Smooth muscle cell (in vitro differentiated cells): ENCODE measurements around the gene ASB4. TPM values are rescaled to one million over a fixed set of nuclear protein-coding genes. Genes with fewer than 3 reads are reported as not detected.

ENCODE experiments used
- DNase-seq: peaks from one replicate; lab custom pipeline; 2025; ENCODE audit not compliant: unreplicated experiment; lab: John Stamatoyannopoulos, UW
- H2AFZ ChIP-seq: fragments of 200-600 bp; sonication (generic); 2 replicates; pipeline ENCODE4 v1.6.0; 2016; ENCODE audit warnings: antibody characterized with exemption, low read depth, mild to moderate bottlenecking
- H3F3A ChIP-seq: fragments of 200-600 bp; sonication (generic); 2 replicates; pipeline ENCODE4 v1.6.0; 2017; ENCODE audit warnings: antibody characterized with exemption, low read depth
- H3K27ac ChIP-seq: fragments of 200-600 bp; sonication (generic); 2 replicates; pipeline ENCODE4 v1.5.1; 2016; ENCODE audit warnings: low read depth, mild to moderate bottlenecking
- H3K27me3 ChIP-seq: fragments of 200-600 bp; sonication (generic); 2 replicates; pipeline ENCODE4 v1.6.1; 2016; ENCODE audit warnings: low read depth, mild to moderate bottlenecking
- H3K36me3 ChIP-seq: fragments of 200-600 bp; sonication (generic); 2 replicates; pipeline ENCODE4 v1.5.1; 2016; ENCODE audit warnings: low read depth
- H3K4me1 ChIP-seq: fragments of 200-600 bp; sonication (generic); 2 replicates; pipeline ENCODE4 v1.5.1; 2016; ENCODE audit warnings: low read depth
- H3K4me2 ChIP-seq: fragments of 200-600 bp; sonication (generic); 2 replicates; pipeline ENCODE4 v1.6.0; 2016; ENCODE audit warnings: mild to moderate bottlenecking
- H3K4me3 ChIP-seq: fragments of 200-600 bp; sonication (generic); 2 replicates; pipeline ENCODE4 v1.5.1; 2016; ENCODE audit warnings: mild to moderate bottlenecking
- H3K79me2 ChIP-seq: fragments of 200-600 bp; sonication (generic); 2 replicates; pipeline ENCODE4 v1.6.0; 2016; ENCODE audit warnings: low read depth, mild to moderate bottlenecking
- H3K9ac ChIP-seq: fragments of 200-600 bp; sonication (generic); 2 replicates; pipeline ENCODE4 v1.6.0; 2016; ENCODE audit warnings: low read depth
- H3K9me3 ChIP-seq: fragments of 200-600 bp; sonication (generic); replicated peaks from 2 replicates; pipeline ENCODE4 v1.5.1; 2016; ENCODE audit warnings: low read depth
- H4K20me1 ChIP-seq: fragments of 200-600 bp; sonication (generic); 2 replicates; pipeline ENCODE4 v1.6.0; 2016; ENCODE audit warnings: low read depth
- CTCF ChIP-seq: fragments of 200-600 bp; sonication (generic); IDR thresholded peaks from 2 replicates; pipeline ENCODE4 v1.5.1; 2017; ENCODE audit warnings: borderline replicate concordance, mild to moderate bottlenecking, antibody characterized with exemption; ENCODE audit not compliant: insufficient read depth, poor library complexity, severe bottlenecking
- WGBS: methylation state at CpG from one replicate; pipeline ENCODE4 v1.1.7; 2016; ENCODE audit warnings: low lambda C conversion rate; 5-methylcytosine and 5-hydroxymethylcytosine counted together
- polyA plus RNA-seq: library from polyadenylated mRNA; unstranded; fragments of >200 nt; fragmentation: Nextera tagmentation; extraction: Ambion mirVana; gene quantifications from 2 replicates; pipeline ENCODE4 v1.2.1, GENCODE V29; 2016
- total RNA-seq: library from RNA; depleted of rRNA; stranded (reverse); fragments of >200 nt; gene quantifications from 2 replicates; pipeline ENCODE4 v1.2.3, GENCODE V29; 2014

The ASB4 gene
- total and polyA plus RNA-seq, 2 experiments from 2014 or later: not detected

GRCh38 chr7:95469187-95469586, 16.6 kb upstream of the ASB4 start:
- Histone ChIP-seq H3K4me3 (no peak overlapping the region), H3K27me3 (no peaks in the 10 kb centered on the region), H3K36me3 (no peaks in the 10 kb centered on the region), H3K9me3 (no peaks in the 10 kb centered on the region), H3K79me2 (no peaks in the 10 kb centered on the region), H3K4me1 (peaks cover 44% of the 10 kb centered on the region), H3K27ac (no peak overlapping the region), H3F3A (peaks cover 12% of the 10 kb centered on the region), H3K9ac (no peak overlapping the region), H4K20me1 (no peaks in the 10 kb centered on the region), H2AFZ (no peak overlapping the region), H3K4me2 (no peak overlapping the region)
- no peak for TF ChIP-seq CTCF
- no peak for DNase-seq
- WGBS: 98% methylated on average over 1 of the region's 1 CpG

GRCh38 chr7:95469848-95470247, 15.9 kb upstream of the ASB4 start:
- Histone ChIP-seq H3K4me3 (no peak overlapping the region), H3K79me2 (no peaks in the 10 kb centered on the region), H3K36me3 (no peaks in the 10 kb centered on the region), H4K20me1 (no peaks in the 10 kb centered on the region), H3K27ac (no peak overlapping the region), H3K9ac (no peak overlapping the region), H2AFZ (peak overlapping the region; percentile 3), H3F3A (peaks cover 12% of the 10 kb centered on the region), H3K4me2 (peak overlapping the region; percentile 58), H3K9me3 (no peaks in the 10 kb centered on the region), H3K4me1 (peaks cover 44% of the 10 kb centered on the region), H3K27me3 (no peaks in the 10 kb centered on the region)
- no peak for DNase-seq
- no peak for TF ChIP-seq CTCF
- WGBS: 79% methylated on average over 4 of the region's 4 CpGs

GRCh38 chr7:95470452-95470851, 15.3 kb upstream of the ASB4 start:
- peaks cover 44% of the 10 kb centered on the region for H3K4me1 ChIP-seq
- H3K4me2 ChIP-seq: peak overlapping the region; percentile 58
- peak overlapping the region; percentile 3 for H2AFZ ChIP-seq
- no peaks in the 10 kb centered on the region for H4K20me1 ChIP-seq
- H3K27ac ChIP-seq: peak overlapping the region; percentile 36
- no peak for DNase-seq
- WGBS: 25% methylated on average over 3 of the region's 3 CpGs
- no peak for TF ChIP-seq CTCF
- no peaks in the 10 kb centered on the region for H3K36me3 ChIP-seq
- H3K9me3 ChIP-seq: no peaks in the 10 kb centered on the region
- H3F3A ChIP-seq: peaks cover 12% of the 10 kb centered on the region
- H3K4me3 ChIP-seq: no peak overlapping the region
- no peaks in the 10 kb centered on the region for H3K79me2 ChIP-seq
- no peak overlapping the region for H3K9ac ChIP-seq
- no peaks in the 10 kb centered on the region for H3K27me3 ChIP-seq

- H3K4me1 ChIP-seq: peaks cover 44% of the 10 kb centered on the region
- TF ChIP-seq CTCF: no peak
- 89% methylated on average over 3 of the region's 3 CpGs for WGBS
- H3K36me3 ChIP-seq: no peaks in the 10 kb centered on the region
- no peak overlapping the region for H3K4me3 ChIP-seq
- no peak for DNase-seq
- no peaks in the 10 kb centered on the region for H4K20me1 ChIP-seq
- H3K27ac ChIP-seq: no peak overlapping the region
- no peak overlapping the region for H3K4me2 ChIP-seq
- no peaks in the 10 kb centered on the region for H3K79me2 ChIP-seq
- peak overlapping the region; percentile 3 for H2AFZ ChIP-seq
- H3K9ac ChIP-seq: no peak overlapping the region
- H3K27me3 ChIP-seq: no peaks in the 10 kb centered on the region
- H3F3A ChIP-seq: peaks cover 12% of the 10 kb centered on the region
- no peaks in the 10 kb centered on the region for H3K9me3 ChIP-seq
These were observed 14.7 kb upstream of the ASB4 start for GRCh38 chr7:95471071-95471470.
